GM18873 (cell line): ENCODE data around the gene LUZP2.

Experiments used
- ATAC-seq: cut with Tn5 transposase; IDR thresholded peaks from one replicate; pipeline ENCODE4 v1.9.1; 2021; ENCODE audit warnings: mild to moderate bottlenecking, moderate library complexity, moderate number of reproducible peaks; ENCODE audit not compliant: unreplicated experiment, low FRiP score

The LUZP2 gene

GRCh38 chr11:24781288-24781687 is 284.4 kb downstream of the LUZP2 start:
- ATAC-seq = no peak

DNA sequence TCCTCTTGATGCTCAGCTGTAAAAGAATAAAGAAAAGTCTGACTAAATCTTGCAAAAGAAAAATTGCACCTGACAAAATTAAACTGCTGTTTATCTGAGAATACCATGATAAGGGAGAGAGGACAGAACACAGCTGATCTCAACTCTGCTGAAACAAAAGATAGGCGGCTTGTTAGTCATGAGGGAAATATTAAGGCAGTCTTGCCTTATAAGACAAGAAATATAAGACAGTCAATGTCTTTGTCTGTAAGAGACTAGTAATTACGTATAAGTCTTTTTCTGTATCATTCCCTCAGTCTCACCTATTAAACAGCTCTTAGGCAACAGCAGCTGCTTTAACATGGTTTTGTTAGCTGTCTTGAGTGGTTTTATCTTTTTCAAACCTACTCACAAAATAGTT is 296.6 kb downstream of the LUZP2 start:
- no peak for ATAC-seq

GRCh38 chr11:24794064-24794463 is 297.2 kb downstream of the LUZP2 start:
- no peak for ATAC-seq

- no peak for ATAC-seq
These were observed 308.8 kb downstream of the LUZP2 start for GRCh38 chr11:24805671-24806070.

DNA sequence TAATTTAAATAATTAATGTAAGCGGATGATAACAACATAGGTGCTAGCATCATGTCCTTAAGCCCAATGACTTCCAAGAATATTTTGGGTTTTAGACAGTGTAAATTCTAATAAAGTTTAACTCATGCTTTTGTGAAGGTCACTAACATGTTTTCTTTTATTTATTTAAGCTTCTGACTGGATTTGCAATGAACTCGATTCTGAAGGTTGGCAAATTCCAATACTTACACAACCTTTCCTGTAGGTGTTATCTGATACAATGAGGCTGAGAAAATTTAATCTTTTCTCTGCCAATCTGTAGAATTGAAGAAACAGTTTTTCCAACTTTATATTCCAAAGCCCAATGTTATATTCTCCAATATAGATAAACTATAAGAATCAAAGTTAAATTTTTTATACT is 311.3 kb downstream of the LUZP2 start:
- no peak for ATAC-seq

- no peak for ATAC-seq
These were observed 322.2 kb downstream of the LUZP2 start for GRCh38 chr11:24819006-24819405.

GRCh38 chr11:24819863-24820434 is 323.1 kb downstream of the LUZP2 start:
- no peak for ATAC-seq

GRCh38 chr11:24820541-24820940 is 323.7 kb downstream of the LUZP2 start:
- no peak for ATAC-seq

GRCh38 chr11:24828938-24829605 is 332.2 kb downstream of the LUZP2 start:
- no peak for ATAC-seq

GRCh38 chr11:24833573-24833972 is 336.7 kb downstream of the LUZP2 start:
- no peak for ATAC-seq

GRCh38 chr11:24837112-24837511 is 340.3 kb downstream of the LUZP2 start:
- no peak for ATAC-seq

GRCh38 chr11:24842308-24842707 is 345.5 kb downstream of the LUZP2 start:
- ATAC-seq = no peak

DNA sequence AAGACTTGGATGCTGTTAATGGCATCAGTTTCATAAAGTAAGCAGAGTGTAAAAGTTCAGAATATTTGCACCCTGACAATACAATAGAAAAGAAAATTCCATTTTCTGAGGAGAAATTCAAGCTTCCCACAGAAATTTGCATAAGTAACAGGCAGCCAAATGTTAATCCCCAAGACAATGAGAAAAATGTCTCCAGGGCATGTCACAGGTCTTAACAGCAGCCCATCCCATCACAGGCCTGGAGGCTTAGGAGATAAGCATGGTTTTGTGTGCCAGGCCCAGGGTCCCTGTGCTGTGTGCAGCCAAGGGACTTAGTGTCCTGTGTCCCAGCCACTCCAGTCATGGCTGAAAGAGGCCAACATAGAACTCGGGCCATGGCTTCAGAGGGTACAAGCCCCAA is 347.6 kb downstream of the LUZP2 start:
- ATAC-seq = no peak

DNA sequence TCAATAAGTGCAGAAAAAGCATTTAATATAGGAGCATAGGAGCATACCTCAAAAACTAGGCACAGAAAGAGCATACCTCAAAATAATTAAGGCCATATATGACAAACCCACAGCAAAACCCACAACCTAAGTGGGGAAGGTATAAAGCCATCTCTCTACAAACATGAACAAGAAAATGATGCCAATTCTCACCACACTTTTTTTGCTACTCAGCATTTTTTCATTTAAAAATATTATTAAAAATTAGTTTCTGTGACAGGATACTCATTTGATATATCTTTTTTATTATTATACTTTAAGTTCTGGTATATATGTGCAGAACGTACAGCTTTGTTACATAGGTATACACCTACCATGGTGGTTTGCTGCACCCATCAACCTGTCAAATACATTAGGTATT is 352.0 kb downstream of the LUZP2 start:
- no peak for ATAC-seq

GRCh38 chr11:24855951-24856350 is 359.1 kb downstream of the LUZP2 start:
- no peak for ATAC-seq

- no peak for ATAC-seq
These were observed 363.0 kb downstream of the LUZP2 start for GRCh38 chr11:24859801-24860300.

- no peak for ATAC-seq
These were observed 364.6 kb downstream of the LUZP2 start for GRCh38 chr11:24861440-24861839.

DNA sequence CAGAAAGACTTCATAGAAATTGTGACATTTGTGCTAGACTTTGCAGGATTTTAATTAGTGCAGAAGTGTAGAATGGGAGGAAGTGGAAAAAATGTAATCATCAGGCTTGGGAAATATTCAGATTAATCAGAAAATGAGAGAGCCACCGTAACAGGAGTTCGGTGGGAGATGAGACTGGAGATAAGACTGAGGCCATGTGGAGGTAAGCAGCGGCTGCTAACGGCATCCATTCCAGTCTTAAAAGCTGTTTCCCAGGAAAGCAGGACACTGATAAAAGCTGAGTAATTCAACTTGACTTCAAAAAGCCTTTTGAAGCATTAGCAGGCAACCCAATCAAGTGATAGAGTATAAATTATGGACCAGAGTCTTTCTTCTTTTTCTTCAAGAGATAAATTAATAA is 369.9 kb downstream of the LUZP2 start:
- no peak for ATAC-seq

DNA sequence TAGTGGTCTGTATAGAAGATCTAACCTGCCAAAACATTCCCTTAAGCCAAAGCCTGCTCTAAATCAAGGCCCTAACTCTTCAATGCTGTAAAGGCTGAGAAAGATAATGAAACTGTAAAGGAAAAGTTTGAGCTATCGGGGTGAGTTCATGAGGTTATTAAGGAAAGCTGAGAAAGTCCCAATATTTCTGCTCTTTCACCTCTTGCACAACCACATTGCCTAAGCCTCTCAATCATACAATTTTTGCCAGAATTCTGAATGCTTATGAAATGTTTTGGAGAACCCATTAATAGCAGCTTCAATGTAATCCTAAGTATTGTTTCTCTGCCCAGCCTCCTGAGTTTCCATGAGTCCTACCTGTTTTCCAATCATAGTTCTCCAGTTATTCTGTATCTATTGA is 373.2 kb downstream of the LUZP2 start:
- no peak for ATAC-seq

DNA sequence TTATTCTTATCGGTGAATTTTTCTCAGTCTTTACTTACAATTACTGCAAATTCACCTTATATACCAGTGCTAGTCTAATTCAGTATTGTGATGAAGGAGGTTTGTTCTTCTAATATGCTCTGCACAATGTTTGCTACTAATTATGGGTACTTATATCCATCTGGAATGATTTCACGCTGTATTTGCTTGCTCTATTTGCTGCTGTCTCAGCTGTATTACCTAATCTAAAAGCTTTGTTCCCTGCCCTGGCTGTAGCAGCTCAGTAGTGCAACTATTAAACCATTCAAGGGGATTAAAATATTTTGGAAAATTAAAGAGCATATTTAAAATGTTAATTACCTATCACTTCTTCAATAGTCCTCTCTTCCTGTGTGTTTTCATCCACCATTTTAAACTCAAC is 375.3 kb downstream of the LUZP2 start:
- no peak for ATAC-seq

DNA sequence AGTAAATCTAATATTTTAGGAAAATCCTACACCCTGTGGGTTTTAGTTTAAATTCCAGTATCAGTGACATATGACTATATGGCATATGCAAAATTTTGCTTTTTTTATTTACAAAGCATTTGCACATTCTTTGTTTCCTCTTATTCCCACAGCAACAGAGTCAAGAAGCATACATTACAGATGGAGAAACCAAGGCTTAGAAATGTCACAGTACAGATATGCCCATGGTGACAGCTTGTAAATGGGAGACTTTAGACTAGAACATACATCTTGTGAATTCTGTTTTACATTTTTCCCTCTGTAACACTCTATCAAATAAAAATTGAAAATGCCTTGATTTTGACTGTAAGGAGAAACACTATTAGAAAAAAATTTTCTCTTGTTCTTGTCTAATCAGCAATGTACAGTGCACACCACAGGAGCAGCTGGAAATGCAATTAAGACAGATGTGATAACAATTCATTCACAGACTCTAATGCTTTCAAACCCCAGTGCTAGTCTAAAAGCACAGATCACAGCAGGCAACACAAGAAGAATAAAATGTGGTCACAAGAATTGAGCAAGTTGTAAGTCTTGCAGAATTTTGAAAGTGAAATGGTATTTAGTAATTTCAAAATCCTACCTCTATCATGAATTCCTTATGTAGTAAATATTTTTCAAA is 375.9 kb downstream of the LUZP2 start:
- ATAC-seq = no peak

GRCh38 chr11:24880962-24881361 is 384.1 kb downstream of the LUZP2 start:
- ATAC-seq = no peak
